ENCODE results near the gene RFX3.
"Not testable (repeated sequence)": the region's sequence is repeated elsewhere in the genome, so short reads cannot be mapped to it uniquely, and the experiment has no call there.

The RFX3 gene

GRCh38 chr9:3342159-3342777 lies 183.5 kb downstream of the RFX3 start:
- no peak for DNase-seq

- no peak for DNase-seq
Measured at GRCh38 chr9:3337515-3338225, 188.1 kb downstream of the RFX3 start.

- DNase-seq, result no peak
Measured at GRCh38 chr9:3336951-3337350, 188.8 kb downstream of the RFX3 start.

- no peak for DNase-seq
Measured at GRCh38 chr9:3332802-3333201, 193.0 kb downstream of the RFX3 start.

GRCh38 chr9:3331801-3332200 lies 194.0 kb downstream of the RFX3 start:
- DNase-seq, result no peak

- DNase-seq, result no peak
Measured at GRCh38 chr9:3330792-3331420, 194.9 kb downstream of the RFX3 start.

- DNase-seq, result no peak
Measured at GRCh38 chr9:3329361-3329760, 196.4 kb downstream of the RFX3 start.

GRCh38 chr9:3323714-3324113 lies 202.1 kb downstream of the RFX3 start:
- DNase-seq, result no peak

GRCh38 chr9:3321186-3321585 lies 204.6 kb downstream of the RFX3 start:
- DNase-seq, result no peak

GRCh38 chr9:3312595-3312994 lies 213.2 kb downstream of the RFX3 start:
- DNase-seq, result not testable (repeated sequence)

- DNase-seq, result no peak
Measured at GRCh38 chr9:3308609-3309008, 217.2 kb downstream of the RFX3 start.

- DNase-seq, result not testable (repeated sequence)
Measured at GRCh38 chr9:3304388-3304787, 221.4 kb downstream of the RFX3 start.

- DNase-seq, result no peak
Measured at GRCh38 chr9:3299872-3300271, 225.9 kb downstream of the RFX3 start.

GRCh38 chr9:3296536-3296935 lies 229.3 kb downstream of the RFX3 start:
- no peak for DNase-seq

- no peak for DNase-seq
Measured at GRCh38 chr9:3292311-3292710, 233.5 kb downstream of the RFX3 start.

GRCh38 chr9:3290231-3290840 lies 235.5 kb downstream of the RFX3 start:
- no peak for DNase-seq

GRCh38 chr9:3288686-3289085 lies 237.1 kb downstream of the RFX3 start:
- no peak for DNase-seq

- no peak for DNase-seq
Measured at GRCh38 chr9:3285365-3286161, 240.2 kb downstream of the RFX3 start.

GRCh38 chr9:3282365-3282764 lies 243.4 kb downstream of the RFX3 start:
- DNase-seq, result no peak

GRCh38 chr9:3281399-3281798 lies 244.4 kb downstream of the RFX3 start:
- DNase-seq, result no peak

GRCh38 chr9:3277200-3277599 lies 248.6 kb downstream of the RFX3 start:
- no peak for DNase-seq

GRCh38 chr9:3271581-3271980 lies 254.2 kb downstream of the RFX3 start:
- DNase-seq, result no peak

GRCh38 chr9:3271157-3271556 lies 254.6 kb downstream of the RFX3 start:
- DNase-seq, result no peak

Measured in activated gamma-delta T cell (primary cell).